ENCODE results near the gene LRCH3.

GRCh38 chr3:197896421-197896820 lies 105.4 kb downstream of the LRCH3 start:
- TF ChIP-seq CTCF (IDR thresholded peaks at IDR 0.05; ENCODE audit: poor library complexity): no peak
- no peak for TF ChIP-seq EZH2 (IDR thresholded peaks at IDR 0.05; ENCODE audit: borderline replicate concordance)
- no peak for TF ChIP-seq EZH2phosphoT487 (IDR thresholded peaks at IDR 0.05; ENCODE audit: low read depth, severe bottlenecking, unreplicated experiment)

Data from hepatocyte (in vitro differentiated cells).